Epithelial cell of proximal tubule (primary cell): ENCODE results near the gene DCANP1. TPM values are rescaled to one million over a fixed set of nuclear protein-coding genes. Genes with fewer than 3 reads are reported as not detected.

Source experiments
- DNase-seq: peaks from one replicate; pipeline ENCODE4 v3.0.0-alpha.2; 2011; ENCODE audit warnings: low read depth
- H3K4me3 ChIP-seq: 2 replicates; pipeline ENCODE4 v1.5.1; 2011; ENCODE audit warnings: low read depth, mild to moderate bottlenecking, low read length
- CTCF ChIP-seq: conservative IDR thresholded peaks from 2 replicates; pipeline ENCODE4 v1.5.1; 2012; ENCODE audit warnings: low read depth, mild to moderate bottlenecking, low read length
- total RNA-seq: library from RNA; depleted of rRNA; stranded (reverse); fragments of >200 nt; gene quantifications from 2 replicates; pipeline ENCODE4 v1.2.3, GENCODE V29; 2015

The DCANP1 gene
- total RNA-seq, 1 donor from 2014 or later, result not detected

GRCh38 chr5:135435467-135436330, 11.4 kb downstream of the DCANP1 start:
- no peak for TF ChIP-seq CTCF
- H3K4me3 ChIP-seq, result no peak overlapping the region
- DNase-seq, result no peak

GRCh38 chr5:135434591-135435466, 12.3 kb downstream of the DCANP1 start:
- no peak for TF ChIP-seq CTCF
- no peak overlapping the region for H3K4me3 ChIP-seq
- DNase-seq, result no peak

- no peak for DNase-seq
- TF ChIP-seq CTCF, result no peak
- no peak overlapping the region for H3K4me3 ChIP-seq
These were observed 13.3 kb downstream of the DCANP1 start for GRCh38 chr5:135433681-135434426.

GRCh38 chr5:135432113-135432512, 15.0 kb downstream of the DCANP1 start:
- TF ChIP-seq CTCF, result no peak
- no peak overlapping the region for H3K4me3 ChIP-seq
- DNase-seq, result no peak

GRCh38 chr5:135430135-135430437, 17.1 kb downstream of the DCANP1 start:
- no peak for TF ChIP-seq CTCF
- DNase-seq, result no peak
- no peak overlapping the region for H3K4me3 ChIP-seq

- DNase-seq, result no peak
- TF ChIP-seq CTCF, result no peak
- no peak overlapping the region for H3K4me3 ChIP-seq
These were observed 17.6 kb downstream of the DCANP1 start for GRCh38 chr5:135429301-135430134.
